Smooth muscle cell (in vitro differentiated cells): ENCODE results near the gene SHROOM1. TPM values are rescaled to one million over a fixed set of nuclear protein-coding genes. Genes with fewer than 3 reads are reported as not detected.

ENCODE experiments used
- DNase-seq: peaks from one replicate; lab custom pipeline; 2025; ENCODE audit not compliant: unreplicated experiment; lab: John Stamatoyannopoulos, UW
- H2AFZ ChIP-seq: fragments of 200-600 bp; sonication (generic); 2 replicates; pipeline ENCODE4 v1.6.0; 2016; ENCODE audit warnings: antibody characterized with exemption, low read depth, mild to moderate bottlenecking
- H3F3A ChIP-seq: fragments of 200-600 bp; sonication (generic); 2 replicates; pipeline ENCODE4 v1.6.0; 2017; ENCODE audit warnings: antibody characterized with exemption, low read depth
- H3K27ac ChIP-seq: fragments of 200-600 bp; sonication (generic); 2 replicates; pipeline ENCODE4 v1.5.1; 2016; ENCODE audit warnings: low read depth, mild to moderate bottlenecking
- H3K27me3 ChIP-seq: fragments of 200-600 bp; sonication (generic); 2 replicates; pipeline ENCODE4 v1.6.1; 2016; ENCODE audit warnings: low read depth, mild to moderate bottlenecking
- H3K36me3 ChIP-seq: fragments of 200-600 bp; sonication (generic); 2 replicates; pipeline ENCODE4 v1.5.1; 2016; ENCODE audit warnings: low read depth
- H3K4me1 ChIP-seq: fragments of 200-600 bp; sonication (generic); 2 replicates; pipeline ENCODE4 v1.5.1; 2016; ENCODE audit warnings: low read depth
- H3K4me2 ChIP-seq: fragments of 200-600 bp; sonication (generic); 2 replicates; pipeline ENCODE4 v1.6.0; 2016; ENCODE audit warnings: mild to moderate bottlenecking
- H3K4me3 ChIP-seq: fragments of 200-600 bp; sonication (generic); 2 replicates; pipeline ENCODE4 v1.5.1; 2016; ENCODE audit warnings: mild to moderate bottlenecking
- H3K79me2 ChIP-seq: fragments of 200-600 bp; sonication (generic); 2 replicates; pipeline ENCODE4 v1.6.0; 2016; ENCODE audit warnings: low read depth, mild to moderate bottlenecking
- H3K9ac ChIP-seq: fragments of 200-600 bp; sonication (generic); 2 replicates; pipeline ENCODE4 v1.6.0; 2016; ENCODE audit warnings: low read depth
- H3K9me3 ChIP-seq: fragments of 200-600 bp; sonication (generic); replicated peaks from 2 replicates; pipeline ENCODE4 v1.5.1; 2016; ENCODE audit warnings: low read depth
- H4K20me1 ChIP-seq: fragments of 200-600 bp; sonication (generic); 2 replicates; pipeline ENCODE4 v1.6.0; 2016; ENCODE audit warnings: low read depth
- WGBS: methylation state at CpG from one replicate; pipeline ENCODE4 v1.1.7; 2016; ENCODE audit warnings: low lambda C conversion rate; 5-methylcytosine and 5-hydroxymethylcytosine counted together
- polyA plus RNA-seq: library from polyadenylated mRNA; unstranded; fragments of >200 nt; fragmentation: Nextera tagmentation; extraction: Ambion mirVana; gene quantifications from 2 replicates; pipeline ENCODE4 v1.2.1, GENCODE V29; 2016
- total RNA-seq: library from RNA; depleted of rRNA; stranded (reverse); fragments of >200 nt; gene quantifications from 2 replicates; pipeline ENCODE4 v1.2.3, GENCODE V29; 2014
- TF ChIP-seq, protein P1 (sequence below): fragments of 200-600 bp; sonication (generic); IDR thresholded peaks from 2 replicates; pipeline ENCODE4 v1.5.1; 2017; ENCODE audit warnings: borderline replicate concordance, mild to moderate bottlenecking, antibody characterized with exemption; ENCODE audit not compliant: insufficient read depth, poor library complexity, severe bottlenecking

The SHROOM1 gene
- total and polyA plus RNA-seq, 2 experiments from 2014 or later = 5.9 to 12.0 TPM

DNA sequence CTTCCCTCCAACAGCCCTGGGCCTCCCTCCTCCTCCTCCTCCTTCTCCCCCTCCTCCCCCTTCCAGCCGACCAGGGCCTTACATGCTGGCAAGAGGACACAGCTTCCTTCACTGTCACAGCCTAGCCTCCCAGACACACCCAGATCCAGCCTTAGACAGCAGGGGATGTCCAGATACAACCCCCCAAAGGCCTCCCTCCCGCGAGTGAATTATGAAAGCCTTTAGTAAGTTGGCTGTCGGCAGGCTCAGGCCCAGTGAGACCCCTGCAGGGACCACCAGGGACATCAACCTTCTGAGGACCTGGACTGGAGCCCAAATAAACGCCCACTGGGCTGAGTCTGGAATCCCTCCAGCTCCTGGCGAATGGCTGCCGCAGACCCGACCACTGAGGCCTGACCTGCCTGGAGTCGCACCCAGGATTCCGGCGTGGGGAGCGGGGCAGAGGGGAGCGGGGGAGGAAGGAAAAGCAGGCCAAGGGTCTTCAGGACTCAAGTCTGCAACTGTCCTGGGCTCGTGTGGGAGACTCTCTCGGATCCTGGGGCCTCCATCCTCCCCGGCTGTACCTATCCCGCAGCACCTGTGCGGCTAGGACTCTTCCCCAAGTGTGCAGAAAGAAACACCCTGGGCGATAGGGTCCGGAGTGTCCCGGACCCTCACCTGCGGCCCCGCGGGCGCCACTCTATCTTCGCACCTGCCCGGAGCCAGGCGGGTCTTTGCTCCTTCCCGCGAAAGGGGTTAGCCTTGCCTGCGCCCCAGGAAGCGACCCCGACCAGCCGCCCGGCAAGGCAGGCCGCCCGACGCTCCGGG is 54.1 kb downstream of the SHROOM1 start:
- peak overlapping the region; percentile 67 for H3K27ac ChIP-seq
- WGBS = 5% methylated on average over 39 of the region's 39 CpGs
- no peak for DNase-seq

DNA sequence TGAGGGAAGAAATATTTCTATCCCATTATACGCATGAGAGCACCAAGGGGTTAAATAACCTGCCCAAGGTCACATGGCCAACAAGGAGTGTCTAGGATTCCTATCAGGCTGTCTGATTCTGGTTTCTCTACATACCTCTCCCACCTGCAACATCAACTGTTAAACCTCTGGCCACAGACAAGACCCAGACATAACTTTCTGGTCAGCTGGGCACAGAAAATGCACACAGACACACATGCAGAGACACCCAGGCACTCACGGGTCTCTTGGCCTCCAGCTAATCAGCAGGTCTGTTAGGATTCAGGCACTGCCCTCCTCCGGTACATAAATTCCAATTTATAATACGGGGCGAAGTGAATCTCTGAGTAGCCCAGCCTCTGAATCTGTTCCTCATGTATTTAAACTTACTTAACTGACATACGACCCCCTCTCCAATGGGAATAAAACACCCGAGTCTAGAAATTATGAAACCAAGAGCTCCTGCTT is 54.9 kb downstream of the SHROOM1 start:
- no peak overlapping the region for H2AFZ ChIP-seq
- peak overlapping the region; percentile 66 for H3K9ac ChIP-seq
- H3K9me3 ChIP-seq = no peaks in the 10 kb centered on the region
- TF ChIP-seq, protein P1, sequence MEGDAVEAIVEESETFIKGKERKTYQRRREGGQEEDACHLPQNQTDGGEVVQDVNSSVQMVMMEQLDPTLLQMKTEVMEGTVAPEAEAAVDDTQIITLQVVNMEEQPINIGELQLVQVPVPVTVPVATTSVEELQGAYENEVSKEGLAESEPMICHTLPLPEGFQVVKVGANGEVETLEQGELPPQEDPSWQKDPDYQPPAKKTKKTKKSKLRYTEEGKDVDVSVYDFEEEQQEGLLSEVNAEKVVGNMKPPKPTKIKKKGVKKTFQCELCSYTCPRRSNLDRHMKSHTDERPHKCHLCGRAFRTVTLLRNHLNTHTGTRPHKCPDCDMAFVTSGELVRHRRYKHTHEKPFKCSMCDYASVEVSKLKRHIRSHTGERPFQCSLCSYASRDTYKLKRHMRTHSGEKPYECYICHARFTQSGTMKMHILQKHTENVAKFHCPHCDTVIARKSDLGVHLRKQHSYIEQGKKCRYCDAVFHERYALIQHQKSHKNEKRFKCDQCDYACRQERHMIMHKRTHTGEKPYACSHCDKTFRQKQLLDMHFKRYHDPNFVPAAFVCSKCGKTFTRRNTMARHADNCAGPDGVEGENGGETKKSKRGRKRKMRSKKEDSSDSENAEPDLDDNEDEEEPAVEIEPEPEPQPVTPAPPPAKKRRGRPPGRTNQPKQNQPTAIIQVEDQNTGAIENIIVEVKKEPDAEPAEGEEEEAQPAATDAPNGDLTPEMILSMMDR = no peak
- H3F3A ChIP-seq = no peaks in the 10 kb centered on the region
- no peaks in the 10 kb centered on the region for H3K36me3 ChIP-seq
- peaks cover 53% of the 10 kb centered on the region for H4K20me1 ChIP-seq
- DNase-seq = no peak
- H3K27ac ChIP-seq = peak overlapping the region; percentile 67
- H3K79me2 ChIP-seq = peaks cover 57% of the 10 kb centered on the region
- H3K4me1 ChIP-seq = peaks cover 23% of the 10 kb centered on the region
- H3K27me3 ChIP-seq = no peaks in the 10 kb centered on the region
- 57% methylated on average over 7 of the region's 7 CpGs for WGBS
- H3K4me2 ChIP-seq = peak overlapping the region; percentile 86
- peak overlapping the region; percentile 59 for H3K4me3 ChIP-seq

More for the DNA sequence above, 54.1 kb downstream of the SHROOM1 start:
- Histone ChIP-seq H3F3A (no peaks in the 10 kb centered on the region), H3K27me3 (no peaks in the 10 kb centered on the region), H3K4me3 (peak overlapping the region; percentile 59), H3K79me2 (peaks cover 49% of the 10 kb centered on the region), H2AFZ (peak overlapping the region; percentile 35), H4K20me1 (peaks cover 45% of the 10 kb centered on the region), H3K4me2 (peak overlapping the region; percentile 86), H3K4me1 (peaks cover 18% of the 10 kb centered on the region), H3K9ac (peak overlapping the region; percentile 66), H3K9me3 (no peaks in the 10 kb centered on the region), H3K36me3 (no peaks in the 10 kb centered on the region)
- TF ChIP-seq, protein P1 = no peak

DNA sequence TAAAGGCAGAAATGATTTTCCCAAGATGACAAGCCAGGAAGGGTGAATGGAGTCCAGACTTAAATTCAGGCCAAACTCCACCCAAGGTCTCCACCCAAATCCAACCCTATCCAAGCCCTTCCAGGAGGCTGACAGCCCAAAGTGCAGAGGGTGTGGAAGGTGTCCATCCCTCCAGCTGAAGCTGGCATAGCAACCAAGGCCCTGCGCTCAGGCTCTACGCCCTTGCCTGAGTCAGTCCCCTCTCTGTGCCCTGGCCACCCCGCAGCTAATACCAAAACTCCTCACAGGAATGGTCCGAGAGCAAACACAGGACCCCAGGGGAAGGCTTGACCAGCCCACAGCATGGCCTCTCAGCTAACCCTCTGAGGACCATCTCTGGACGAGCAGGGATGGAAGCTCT is 55.6 kb downstream of the SHROOM1 start:
- Histone ChIP-seq H2AFZ (no peak overlapping the region), H3K27ac (no peak overlapping the region), H3K27me3 (no peaks in the 10 kb centered on the region), H3K4me3 (no peak overlapping the region), H3K79me2 (peaks cover 63% of the 10 kb centered on the region), H3K4me1 (peaks cover 23% of the 10 kb centered on the region), H3F3A (no peaks in the 10 kb centered on the region), H3K9me3 (no peaks in the 10 kb centered on the region), H3K36me3 (no peaks in the 10 kb centered on the region), H3K9ac (no peak overlapping the region), H4K20me1 (peaks cover 58% of the 10 kb centered on the region), H3K4me2 (peak overlapping the region; percentile 86)
- WGBS = 88% methylated on average over 5 of the region's 5 CpGs
- TF ChIP-seq, protein P1 = no peak
- no peak for DNase-seq
